ENCODE data around the gene ALDH3A2. TPM values are rescaled to one million over a fixed set of nuclear protein-coding genes. Genes with fewer than 3 reads are reported as not detected.
A peak's percentile ranks its signal among the peaks of the same experiment; 100 is the strongest.

Gene ALDH3A2
- total and polyA plus RNA-seq, 2 donors (not counting 1 experiment from before 2014, with no cell fraction given), result 7.5 to 35.1 TPM

- peak overlapping the region; percentile 80 for H3K4me3 Mint-ChIP-seq
- Histone ChIP-seq H3K4me3 (ENCODE audit: control extremely low read depth in 1 of 5, extremely low read depth in 1 of 5, insufficient read depth in 1 of 5, low read depth in 2 of 5, low read length in 4 of 5) (peak overlapping the region in 4 of 5 experiments; percentile 14 to 55 (median 49)), H3K4me2 (replicated peaks; ENCODE audit: low read depth, low read length, poor library complexity, severe bottlenecking) (peak overlapping the region; percentile 80), H3K36me3 (replicated peaks in 1 of 2; ENCODE audit: control extremely low read depth in 1 of 2, control insufficient read depth in 1 of 2, extremely low read depth in 1 of 2, insufficient read depth in 2 of 2, low read length in 1 of 2) (no peaks in the 10 kb centered on the region), H2AFZ (ENCODE audit: insufficient read depth, low read depth, low read length, poor library complexity, severe bottlenecking) (peak overlapping the region; percentile 73), H3K27me3 (replicated peaks in 1 of 4; ENCODE audit: control extremely low read depth in 1 of 4, control insufficient read depth in 3 of 4, insufficient read depth in 4 of 4, low read length in 3 of 4) (no peaks in the 10 kb centered on the region), H3K9ac (ENCODE audit: low read length) (peak overlapping the region; percentile 64), H3K9me3 (ENCODE audit: control extremely low read depth in 1 of 3, control insufficient read depth in 2 of 3, insufficient read depth in 1 of 3, low read length in 2 of 3) (no peaks in the 10 kb centered on the region), H3K27ac (ENCODE audit: low read length in 2 of 2) (no peak overlapping the region), H3K4me1 (ENCODE audit: control insufficient read depth in 2 of 2, insufficient read depth in 2 of 2, low read length in 2 of 2) (peaks cover 12% of the 10 kb centered on the region in 2 donors), H4K20me1 (ENCODE audit: control insufficient read depth, insufficient read depth, low read length, poor library complexity, severe bottlenecking) (no peaks in the 10 kb centered on the region), H3K79me2 (ENCODE audit: control insufficient read depth, insufficient read depth, low read length) (no peaks in the 10 kb centered on the region)
- no peaks in the 10 kb centered on the region for H3K9me3 Mint-ChIP-seq (ENCODE audit: insufficient read depth)
- peaks cover 12% of the 10 kb centered on the region for H3K4me1 Mint-ChIP-seq
- peak; percentile 62 for DNase-seq
- ChIA-PET POLR2A (no interaction called here), CTCF (no interaction called here)
- peaks cover 2% of the 10 kb centered on the region for H3K27me3 Mint-ChIP-seq
- WGBS (ENCODE audit: insufficient coverage), result 19% methylated on average over 51 of the region's 55 CpGs
- no peak for TF ChIP-seq EZH2 (IDR thresholded peaks at IDR 0.05; ENCODE audit: borderline replicate concordance, insufficient read depth, low read depth, low read length, poor library complexity, severe bottlenecking)
- no peak for TF ChIP-seq CTCF (IDR thresholded peaks at IDR 0.05)
- peak overlapping the region; percentile 67 for H3K27ac Mint-ChIP-seq
- intact Hi-C loops (cut with micrococcal nuclease), result no loop called here
- ATAC-seq (ENCODE audit: low read depth), result peak; percentile 81
Observed at GRCh38 chr17:19724501-19725420, 76.2 kb downstream of the ALDH3A2 start.

- H3K4me3 Mint-ChIP-seq, result peak overlapping the region; percentile 73
- H3K79me2 ChIP-seq (ENCODE audit: control insufficient read depth, insufficient read depth, low read length), result no peaks in the 10 kb centered on the region
- H3K27me3 Mint-ChIP-seq, result no peaks in the 10 kb centered on the region
- H3K27me3 ChIP-seq (replicated peaks in 1 of 4; ENCODE audit: control extremely low read depth in 1 of 4, control insufficient read depth in 3 of 4, insufficient read depth in 4 of 4, low read length in 3 of 4), result no peaks in the 10 kb centered on the region
- H3K4me3 ChIP-seq (ENCODE audit: control extremely low read depth in 1 of 5, extremely low read depth in 1 of 5, insufficient read depth in 1 of 5, low read depth in 2 of 5, low read length in 4 of 5), result no peak overlapping the region
- TF ChIP-seq CTCF (IDR thresholded peaks at IDR 0.05) (no peak), EZH2 (IDR thresholded peaks at IDR 0.05; ENCODE audit: borderline replicate concordance, insufficient read depth, low read depth, low read length, poor library complexity, severe bottlenecking) (no peak)
- no peak overlapping the region for H3K4me2 ChIP-seq (replicated peaks; ENCODE audit: low read depth, low read length, poor library complexity, severe bottlenecking)
- H3K4me1 ChIP-seq (ENCODE audit: control insufficient read depth in 2 of 2, insufficient read depth in 2 of 2, low read length in 2 of 2), result peaks cover 12% of the 10 kb centered on the region in 2 donors
- no peak for DNase-seq
- H3K9me3 ChIP-seq (ENCODE audit: control extremely low read depth in 1 of 3, control insufficient read depth in 2 of 3, insufficient read depth in 1 of 3, low read length in 2 of 3), result no peaks in the 10 kb centered on the region
- intact Hi-C loops (cut with micrococcal nuclease), result no loop called here
- H3K9ac ChIP-seq (ENCODE audit: low read length), result no peak overlapping the region
- WGBS (ENCODE audit: insufficient coverage), result 100% methylated on average over 3 of the region's 5 CpGs
- no peaks in the 10 kb centered on the region for H3K36me3 ChIP-seq (replicated peaks in 1 of 2; ENCODE audit: control extremely low read depth in 1 of 2, control insufficient read depth in 1 of 2, extremely low read depth in 1 of 2, insufficient read depth in 2 of 2, low read length in 1 of 2)
- H3K27ac ChIP-seq (ENCODE audit: low read length in 2 of 2), result no peak overlapping the region
- no peak for ATAC-seq (ENCODE audit: low read depth)
- CTCF ChIA-PET, result no interaction called here
- no peak overlapping the region for H3K27ac Mint-ChIP-seq
- POLR2A ChIA-PET, result no interaction called here
- no peak overlapping the region for H2AFZ ChIP-seq (ENCODE audit: insufficient read depth, low read depth, low read length, poor library complexity, severe bottlenecking)
- no peaks in the 10 kb centered on the region for H4K20me1 ChIP-seq (ENCODE audit: control insufficient read depth, insufficient read depth, low read length, poor library complexity, severe bottlenecking)
- peaks cover 12% of the 10 kb centered on the region for H3K4me1 Mint-ChIP-seq
- no peaks in the 10 kb centered on the region for H3K9me3 Mint-ChIP-seq (ENCODE audit: insufficient read depth)
Observed at GRCh38 chr17:19725486-19725885, 76.9 kb downstream of the ALDH3A2 start.
